ENCODE measurements around the gene TOR4A.

TOR4A gene

GRCh38 chr9:137317021-137317717 lies 39.6 kb downstream of the TOR4A start:
- DNase-seq (no peak), ATAC-seq (ENCODE audit: insufficient read depth, low read depth) (no peak)
- no peak overlapping the region for H2AFZ ChIP-seq (ENCODE audit: low read depth, low read length)
- TF ChIP-seq, protein P1, sequence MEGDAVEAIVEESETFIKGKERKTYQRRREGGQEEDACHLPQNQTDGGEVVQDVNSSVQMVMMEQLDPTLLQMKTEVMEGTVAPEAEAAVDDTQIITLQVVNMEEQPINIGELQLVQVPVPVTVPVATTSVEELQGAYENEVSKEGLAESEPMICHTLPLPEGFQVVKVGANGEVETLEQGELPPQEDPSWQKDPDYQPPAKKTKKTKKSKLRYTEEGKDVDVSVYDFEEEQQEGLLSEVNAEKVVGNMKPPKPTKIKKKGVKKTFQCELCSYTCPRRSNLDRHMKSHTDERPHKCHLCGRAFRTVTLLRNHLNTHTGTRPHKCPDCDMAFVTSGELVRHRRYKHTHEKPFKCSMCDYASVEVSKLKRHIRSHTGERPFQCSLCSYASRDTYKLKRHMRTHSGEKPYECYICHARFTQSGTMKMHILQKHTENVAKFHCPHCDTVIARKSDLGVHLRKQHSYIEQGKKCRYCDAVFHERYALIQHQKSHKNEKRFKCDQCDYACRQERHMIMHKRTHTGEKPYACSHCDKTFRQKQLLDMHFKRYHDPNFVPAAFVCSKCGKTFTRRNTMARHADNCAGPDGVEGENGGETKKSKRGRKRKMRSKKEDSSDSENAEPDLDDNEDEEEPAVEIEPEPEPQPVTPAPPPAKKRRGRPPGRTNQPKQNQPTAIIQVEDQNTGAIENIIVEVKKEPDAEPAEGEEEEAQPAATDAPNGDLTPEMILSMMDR (IDR thresholded peaks at IDR 0.05; ENCODE audit: borderline replicate concordance, extremely low read depth, low read length, poor library complexity, severe bottlenecking), result no peak
- no peak for TF ChIP-seq EZH2 (IDR thresholded peaks at IDR 0.05; ENCODE audit: borderline replicate concordance, low read depth, low read length, severe bottlenecking)
- H3K4me3 ChIP-seq (ENCODE audit: low read depth in 1 of 2, low read length in 2 of 2), result no peak overlapping the region
- H3K9ac ChIP-seq (ENCODE audit: low read depth, low read length), result no peak overlapping the region
- no peaks in the 10 kb centered on the region for H3K9me3 ChIP-seq (ENCODE audit: insufficient read depth, low read length, severe bottlenecking)
- no peaks in the 10 kb centered on the region for H3K27me3 ChIP-seq (ENCODE audit: insufficient read depth, low read length, poor library complexity)
- H3K79me2 ChIP-seq (ENCODE audit: insufficient read depth, low read length), result no peaks in the 10 kb centered on the region
- no peaks in the 10 kb centered on the region for H3K36me3 ChIP-seq (ENCODE audit: insufficient read depth, low read length)
- no peak overlapping the region for H3K4me2 ChIP-seq (ENCODE audit: insufficient read depth, low read length)
- H3K4me1 ChIP-seq (ENCODE audit: insufficient read depth, low read length), result no peaks in the 10 kb centered on the region
- H3K27ac ChIP-seq (ENCODE audit: low read length), result no peak overlapping the region
- no peaks in the 10 kb centered on the region for H4K20me1 ChIP-seq (ENCODE audit: insufficient read depth, low read length)

GRCh38 chr9:137317718-137318511 lies 40.4 kb downstream of the TOR4A start:
- Histone ChIP-seq H3K36me3 (ENCODE audit: insufficient read depth, low read length) (no peaks in the 10 kb centered on the region), H3K27ac (ENCODE audit: low read length) (no peak overlapping the region), H3K9ac (ENCODE audit: low read depth, low read length) (no peak overlapping the region), H3K9me3 (ENCODE audit: insufficient read depth, low read length, severe bottlenecking) (no peaks in the 10 kb centered on the region), H3K4me2 (ENCODE audit: insufficient read depth, low read length) (no peak overlapping the region), H3K79me2 (ENCODE audit: insufficient read depth, low read length) (no peaks in the 10 kb centered on the region), H3K4me3 (ENCODE audit: low read depth in 1 of 2, low read length in 2 of 2) (no peak overlapping the region), H3K27me3 (ENCODE audit: insufficient read depth, low read length, poor library complexity) (no peaks in the 10 kb centered on the region), H2AFZ (ENCODE audit: low read depth, low read length) (no peak overlapping the region), H3K4me1 (ENCODE audit: insufficient read depth, low read length) (no peaks in the 10 kb centered on the region), H4K20me1 (ENCODE audit: insufficient read depth, low read length) (no peaks in the 10 kb centered on the region)
- ATAC-seq (ENCODE audit: insufficient read depth, low read depth), result no peak
- DNase-seq, result no peak
- TF ChIP-seq, protein P1 (IDR thresholded peaks at IDR 0.05; ENCODE audit: borderline replicate concordance, extremely low read depth, low read length, poor library complexity, severe bottlenecking), result no peak
- no peak for TF ChIP-seq EZH2 (IDR thresholded peaks at IDR 0.05; ENCODE audit: borderline replicate concordance, low read depth, low read length, severe bottlenecking)

DNA sequence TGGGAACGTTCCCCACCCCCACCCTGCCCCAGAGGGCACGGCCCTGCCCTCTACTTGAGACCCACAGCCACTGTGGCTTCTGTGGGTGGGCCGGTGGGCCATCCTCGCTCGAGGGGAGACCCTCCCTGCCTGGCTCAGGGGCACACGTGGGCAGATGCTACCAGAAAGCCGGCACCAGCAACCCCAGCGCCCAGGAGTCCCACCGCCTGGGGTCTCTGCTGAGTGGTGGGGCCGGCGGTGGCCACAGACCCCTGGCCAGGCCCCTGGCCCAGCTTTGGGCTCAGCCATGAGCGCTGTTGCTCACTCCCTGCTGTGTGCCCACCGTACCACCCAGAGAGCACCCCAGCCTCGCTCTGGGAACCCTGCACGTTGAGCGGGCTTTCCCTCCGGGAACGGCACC lies 41.1 kb downstream of the TOR4A start:
- no peaks in the 10 kb centered on the region for H4K20me1 ChIP-seq (ENCODE audit: insufficient read depth, low read length)
- H3K79me2 ChIP-seq (ENCODE audit: insufficient read depth, low read length), result no peaks in the 10 kb centered on the region
- TF ChIP-seq EZH2 (IDR thresholded peaks at IDR 0.05; ENCODE audit: borderline replicate concordance, low read depth, low read length, severe bottlenecking), result no peak
- TF ChIP-seq, protein P1 (IDR thresholded peaks at IDR 0.05; ENCODE audit: borderline replicate concordance, extremely low read depth, low read length, poor library complexity, severe bottlenecking), result no peak
- H3K4me3 ChIP-seq (ENCODE audit: low read depth in 1 of 2, low read length in 2 of 2), result no peak overlapping the region
- ATAC-seq (ENCODE audit: insufficient read depth, low read depth), result no peak
- no peaks in the 10 kb centered on the region for H3K9me3 ChIP-seq (ENCODE audit: insufficient read depth, low read length, severe bottlenecking)
- no peaks in the 10 kb centered on the region for H3K4me1 ChIP-seq (ENCODE audit: insufficient read depth, low read length)
- H3K9ac ChIP-seq (ENCODE audit: low read depth, low read length), result no peak overlapping the region
- H3K27ac ChIP-seq (ENCODE audit: low read length), result no peak overlapping the region
- no peaks in the 10 kb centered on the region for H3K27me3 ChIP-seq (ENCODE audit: insufficient read depth, low read length, poor library complexity)
- H3K36me3 ChIP-seq (ENCODE audit: insufficient read depth, low read length), result no peaks in the 10 kb centered on the region
- no peak overlapping the region for H3K4me2 ChIP-seq (ENCODE audit: insufficient read depth, low read length)
- no peak for DNase-seq
- H2AFZ ChIP-seq (ENCODE audit: low read depth, low read length), result no peak overlapping the region
